NCI-H2081 (cell line): ENCODE measurements around the gene NRP2.

Experiments
- DNase-seq, 2 experiments: peaks; one replicate each; lab custom pipeline; 2025; lab: John Stamatoyannopoulos, UW

The NRP2 gene

GRCh38 chr2:205805136-205805535 is 122.8 kb downstream of the NRP2 start:
- DNase-seq, result no peak

GRCh38 chr2:205806143-205806905 is 124.0 kb downstream of the NRP2 start:
- no peak for DNase-seq

GRCh38 chr2:205807229-205807628 is 124.9 kb downstream of the NRP2 start:
- DNase-seq, result no peak

GRCh38 chr2:205807758-205808157 is 125.5 kb downstream of the NRP2 start:
- no peak for DNase-seq

- DNase-seq, result no peak
Observed at GRCh38 chr2:205808486-205809121, 126.3 kb downstream of the NRP2 start.

GRCh38 chr2:205811387-205811786 is 129.1 kb downstream of the NRP2 start:
- no peak for DNase-seq

- DNase-seq, result no peak
Observed at GRCh38 chr2:205814039-205814364, 131.7 kb downstream of the NRP2 start.

GRCh38 chr2:205815673-205816072 is 133.4 kb downstream of the NRP2 start:
- no peak for DNase-seq

GRCh38 chr2:205816268-205816667 is 134.0 kb downstream of the NRP2 start:
- no peak for DNase-seq

- no peak for DNase-seq
Observed at GRCh38 chr2:205822579-205822978, 140.3 kb downstream of the NRP2 start.

- DNase-seq, result no peak
Observed at GRCh38 chr2:205827809-205828365, 145.6 kb downstream of the NRP2 start.

- no peak for DNase-seq
Observed at GRCh38 chr2:205833864-205834263, 151.6 kb downstream of the NRP2 start.

- no peak for DNase-seq
Observed at GRCh38 chr2:205834796-205835195, 152.5 kb downstream of the NRP2 start.

- no peak for DNase-seq
Observed at GRCh38 chr2:205835251-205835791, 153.0 kb downstream of the NRP2 start.

GRCh38 chr2:205835923-205836322 is 153.6 kb downstream of the NRP2 start:
- no peak for DNase-seq

GRCh38 chr2:205836477-205837221 is 154.3 kb downstream of the NRP2 start:
- DNase-seq, result peak in 1 of 2 experiments; percentile 49

- no peak for DNase-seq
Observed at GRCh38 chr2:205837663-205838062, 155.4 kb downstream of the NRP2 start.

- DNase-seq, result no peak
Observed at GRCh38 chr2:205845446-205845845, 163.1 kb downstream of the NRP2 start.
